Karpas-422 (cell line): ENCODE data around the gene GRK5. TPM values are rescaled to one million over a fixed set of nuclear protein-coding genes. Genes with fewer than 3 reads are reported as not detected.

Experiments used
- DNase-seq: peaks from one replicate; pipeline ENCODE4 v3.0.0-alpha.2; 2015
- H2AFZ ChIP-seq: fragments of 200-600 bp; sonication (generic); 2 replicates; pipeline ENCODE4 v1.6.1; 2014; ENCODE audit warnings: antibody characterized with exemption, low read length, mixed read lengths
- H3K27ac ChIP-seq: fragments of 200-600 bp; sonication (generic); 2 replicates; pipeline ENCODE4 v1.5.1; 2014; ENCODE audit warnings: mild to moderate bottlenecking, low read length, moderate library complexity
- H3K27me3 ChIP-seq: fragments of 200-600 bp; sonication (generic); 2 replicates; pipeline ENCODE4 v1.6.1; 2014; ENCODE audit warnings: low read length, mixed read lengths
- H3K36me3 ChIP-seq: fragments of 200-600 bp; sonication (generic); 2 replicates; pipeline ENCODE4 v1.6.1; 2014; ENCODE audit warnings: low read length, mixed read lengths; ENCODE audit not compliant: insufficient read depth
- H3K4me1 ChIP-seq: fragments of 200-600 bp; sonication (generic); 2 replicates; pipeline ENCODE4 v1.6.1; 2014; ENCODE audit warnings: mild to moderate bottlenecking, low read length, mixed read lengths
- H3K4me2 ChIP-seq: fragments of 200-600 bp; sonication (generic); 2 replicates; pipeline ENCODE4 v1.6.1; 2014; ENCODE audit warnings: low read length, low read depth, mild to moderate bottlenecking; ENCODE audit not compliant: poor library complexity, severe bottlenecking
- H3K4me3 ChIP-seq: fragments of 200-600 bp; sonication (generic); 2 replicates; pipeline ENCODE4 v1.5.1; 2014; ENCODE audit warnings: mild to moderate bottlenecking, antibody characterized with exemption, low read length, mixed read lengths
- H3K79me2 ChIP-seq: fragments of 200-600 bp; sonication (generic); 2 replicates; pipeline ENCODE4 v1.6.1; 2014; ENCODE audit warnings: mild to moderate bottlenecking, low read length, mixed read lengths
- H3K9ac ChIP-seq: fragments of 200-600 bp; sonication (generic); 2 replicates; pipeline ENCODE4 v1.6.0; 2014; ENCODE audit warnings: low read length
- H3K9me2 ChIP-seq: fragments of 200-600 bp; sonication (generic), shearing (Covaris generic); replicated peaks from 2 replicates; pipeline ENCODE4 v1.6.0; 2014; ENCODE audit warnings: mild to moderate bottlenecking, low read length, moderate library complexity; ENCODE audit not compliant: insufficient read depth
- H3K9me3 ChIP-seq: fragments of 300-700, 200-600 bp; sonication (generic); 2 replicates; pipeline ENCODE4 v1.6.1; 2014; ENCODE audit warnings: low read length, mixed read lengths
- H4K20me1 ChIP-seq: fragments of 200-600 bp; sonication (generic); 2 replicates; pipeline ENCODE4 v1.6.1; 2014; ENCODE audit warnings: mild to moderate bottlenecking, antibody characterized with exemption, low read length, low read depth; ENCODE audit not compliant: insufficient read depth
- total RNA-seq: library from RNA; depleted of rRNA; stranded (reverse); fragments of >200 nt; shearing (Covaris generic); gene quantifications from 2 replicates; pipeline ENCODE4 v1.2.3, GENCODE V29; 2014; ENCODE audit warnings: low replicate concordance

Gene GRK5
- total RNA-seq, 1 experiment from 2014 or later, result 4.5 TPM

GRCh38 chr10:119405520-119405807 is 198.1 kb downstream of the GRK5 start:
- no peak overlapping the region for H2AFZ ChIP-seq
- no peak overlapping the region for H3K27ac ChIP-seq
- H3K9me2 ChIP-seq, result no peaks in the 10 kb centered on the region
- H3K27me3 ChIP-seq, result no peaks in the 10 kb centered on the region
- H4K20me1 ChIP-seq, result peaks cover 8% of the 10 kb centered on the region; the same call in 1 of the 2 replicates
- H3K9me3 ChIP-seq, result no peaks in the 10 kb centered on the region
- DNase-seq, result no peak
- no peak overlapping the region for H3K9ac ChIP-seq
- no peaks in the 10 kb centered on the region for H3K4me1 ChIP-seq
- no peak overlapping the region for H3K4me2 ChIP-seq
- H3K36me3 ChIP-seq, result no peaks in the 10 kb centered on the region
- no peak overlapping the region for H3K4me3 ChIP-seq
- H3K79me2 ChIP-seq, result no peaks in the 10 kb centered on the region

GRCh38 chr10:119406137-119406536 is 198.8 kb downstream of the GRK5 start:
- no peaks in the 10 kb centered on the region for H3K27me3 ChIP-seq
- no peak overlapping the region for H3K9ac ChIP-seq
- DNase-seq, result no peak
- peaks cover 8% of the 10 kb centered on the region; the same call in 1 of the 2 replicates for H4K20me1 ChIP-seq
- H3K4me1 ChIP-seq, result no peaks in the 10 kb centered on the region
- H3K4me3 ChIP-seq, result no peak overlapping the region
- no peak overlapping the region for H3K27ac ChIP-seq
- no peaks in the 10 kb centered on the region for H3K9me2 ChIP-seq
- H2AFZ ChIP-seq, result no peak overlapping the region
- H3K79me2 ChIP-seq, result no peaks in the 10 kb centered on the region
- H3K9me3 ChIP-seq, result no peaks in the 10 kb centered on the region
- no peak overlapping the region for H3K4me2 ChIP-seq
- H3K36me3 ChIP-seq, result no peaks in the 10 kb centered on the region

GRCh38 chr10:119406601-119407253 is 199.4 kb downstream of the GRK5 start:
- Histone ChIP-seq H3K36me3 (no peaks in the 10 kb centered on the region), H3K9ac (no peak overlapping the region), H4K20me1 (peaks cover 8% of the 10 kb centered on the region; the same call in 1 of the 2 replicates), H3K4me3 (no peak overlapping the region), H3K4me2 (no peak overlapping the region), H3K9me2 (no peaks in the 10 kb centered on the region), H3K4me1 (no peaks in the 10 kb centered on the region), H2AFZ (no peak overlapping the region), H3K9me3 (no peaks in the 10 kb centered on the region), H3K79me2 (no peaks in the 10 kb centered on the region), H3K27ac (no peak overlapping the region), H3K27me3 (no peaks in the 10 kb centered on the region)
- DNase-seq, result no peak

- no peak for DNase-seq
Measured at GRCh38 chr10:119407254-119407777, 199.9 kb downstream of the GRK5 start.

GRCh38 chr10:119408072-119408471 is 200.7 kb downstream of the GRK5 start:
- Histone ChIP-seq H3K27ac (no peak overlapping the region), H3K4me2 (no peak overlapping the region), H2AFZ (no peak overlapping the region), H3K9me2 (no peaks in the 10 kb centered on the region), H3K36me3 (no peaks in the 10 kb centered on the region), H3K79me2 (no peaks in the 10 kb centered on the region), H3K27me3 (no peaks in the 10 kb centered on the region), H3K9me3 (no peaks in the 10 kb centered on the region), H4K20me1 (peaks cover 8% of the 10 kb centered on the region; the same call in 1 of the 2 replicates), H3K4me3 (no peak overlapping the region), H3K9ac (no peak overlapping the region), H3K4me1 (no peaks in the 10 kb centered on the region)
- DNase-seq, result no peak

More at GRCh38 chr10:119407254-119407777, 199.9 kb downstream of the GRK5 start:
- Histone ChIP-seq H3K27me3 (no peaks in the 10 kb centered on the region), H2AFZ (no peak overlapping the region), H3K36me3 (no peaks in the 10 kb centered on the region), H3K9me2 (no peaks in the 10 kb centered on the region), H4K20me1 (peaks cover 8% of the 10 kb centered on the region; the same call in 1 of the 2 replicates), H3K4me1 (no peaks in the 10 kb centered on the region), H3K9me3 (no peaks in the 10 kb centered on the region), H3K9ac (no peak overlapping the region), H3K79me2 (no peaks in the 10 kb centered on the region), H3K4me2 (no peak overlapping the region), H3K4me3 (no peak overlapping the region), H3K27ac (no peak overlapping the region)

- Histone ChIP-seq H3K27me3 (no peaks in the 10 kb centered on the region), H3K27ac (no peak overlapping the region), H3K36me3 (no peaks in the 10 kb centered on the region), H3K9ac (no peak overlapping the region), H2AFZ (no peak overlapping the region), H3K79me2 (no peaks in the 10 kb centered on the region), H3K4me3 (no peak overlapping the region), H3K4me2 (no peak overlapping the region), H3K9me3 (no peaks in the 10 kb centered on the region), H3K9me2 (no peaks in the 10 kb centered on the region), H4K20me1 (peaks cover 8% of the 10 kb centered on the region; the same call in 1 of the 2 replicates), H3K4me1 (no peaks in the 10 kb centered on the region)
- DNase-seq, result no peak
Measured at GRCh38 chr10:119408969-119409371, 201.6 kb downstream of the GRK5 start.

GRCh38 chr10:119409385-119409784 is 202.0 kb downstream of the GRK5 start:
- Histone ChIP-seq H3K27me3 (no peaks in the 10 kb centered on the region), H3K9ac (no peak overlapping the region), H4K20me1 (peaks cover 8% of the 10 kb centered on the region; the same call in 1 of the 2 replicates), H3K36me3 (no peaks in the 10 kb centered on the region), H3K27ac (no peak overlapping the region), H3K79me2 (no peaks in the 10 kb centered on the region), H3K4me1 (no peaks in the 10 kb centered on the region), H2AFZ (no peak overlapping the region), H3K4me3 (no peak overlapping the region), H3K4me2 (no peak overlapping the region), H3K9me3 (no peaks in the 10 kb centered on the region), H3K9me2 (no peaks in the 10 kb centered on the region)
- no peak for DNase-seq

GRCh38 chr10:119409906-119410305 is 202.5 kb downstream of the GRK5 start:
- Histone ChIP-seq H3K27ac (no peak overlapping the region), H4K20me1 (peaks cover 8% of the 10 kb centered on the region; the same call in 1 of the 2 replicates), H3K4me1 (no peaks in the 10 kb centered on the region), H3K9ac (no peak overlapping the region), H3K4me3 (no peak overlapping the region), H3K79me2 (no peaks in the 10 kb centered on the region), H3K9me2 (no peaks in the 10 kb centered on the region), H3K36me3 (no peaks in the 10 kb centered on the region), H3K27me3 (no peaks in the 10 kb centered on the region), H3K9me3 (no peaks in the 10 kb centered on the region), H2AFZ (no peak overlapping the region), H3K4me2 (no peak overlapping the region)
- no peak for DNase-seq
